K562 (cell line): ENCODE results near the gene AHNAK. TPM values are rescaled to one million over a fixed set of nuclear protein-coding genes. Genes with fewer than 3 reads are reported as not detected.
A peak's percentile ranks its signal among the peaks of the same experiment; 100 is the strongest.

ENCODE experiments used
- ATAC-seq: fragments of 200-7000 bp; cut with Tn5 transposase; 3 replicates; pipeline ENCODE4 v1.9.1; 2020; ENCODE audit warnings: moderate library complexity
- BruUV-seq: library from RNA; stranded (reverse); fragments of 400-500 nt; replicated peaks from 2 replicates; lab custom pipeline; 2021; lab: Mats Ljungman, UMichigan
- CTCF ChIA-PET: fragments of 300-600 bp; formaldehyde crosslinking; extraction: SDS; loops from one replicate; lab custom pipeline; 2021; ENCODE audit warnings: low intra/inter-chr PET ratio; lab: Yijun Ruan, JAX
- POLR2A ChIA-PET: fragments of 300-600, 350-650 bp; sonication (Branson Sonifier 250); formaldehyde crosslinking; extraction: SDS; loops from one replicate; lab custom pipeline; 2021; ENCODE audit warnings: antibody characterized with exemption, inconsistent platforms; lab: Yijun Ruan, JAX
- DNase-seq, 4 experiments: peaks; one replicate each; pipeline versions ENCODE4 v3.0.0 to v3.0.0-alpha.2; 2011 to 2018; ENCODE audit warnings: low spot score in 3 of 4, mixed read lengths in 3 of 4; ENCODE audit errors: extremely low read depth in 1 of 4
- FAIRE-seq: peaks from 2 replicates; lab custom pipeline; 2011; peaks lifted over from hg19 to GRCh38; lab: Jason Lieb, UNC
- H2AFZ ChIP-seq: 2 replicates; pipeline ENCODE4 v1.6.0; 2011; ENCODE audit warnings: low read depth, low read length, control low read depth, inconsistent platforms
- H3K27ac ChIP-seq: fragments of 200-600 bp; 3 replicates; pipeline ENCODE4 v1.8.0; 2011; ENCODE audit warnings: low read depth, mild to moderate bottlenecking, control low read depth, inconsistent platforms, low read length, moderate library complexity, mixed read lengths; ENCODE audit errors: extremely low read depth
- H3K27me3 ChIP-seq, 2 experiments: fragments of 300-600 bp in 1 of 2; 2 replicates in 1 of 2; 3 replicates in 1 of 2; pipeline versions ENCODE4 v1.6.0 to v1.8.0; 2011; ENCODE audit warnings: inconsistent platforms in 2 of 2, low read length in 2 of 2, mild to moderate bottlenecking in 1 of 2, mixed read lengths in 1 of 2, moderate library complexity in 1 of 2; ENCODE audit not compliant: control insufficient read depth in 2 of 2, insufficient read depth in 2 of 2
- H3K36me3 ChIP-seq: fragments of 300-600 bp; 3 replicates; pipeline ENCODE4 v1.8.0; 2011; ENCODE audit warnings: mild to moderate bottlenecking, low read length, inconsistent platforms; ENCODE audit not compliant: control insufficient read depth, insufficient read depth
- H3K4me1 ChIP-seq, 2 experiments: fragments of 200-600 bp in 1 of 2; replicated peaks in 1 of 2; 2 replicates in 1 of 2; 3 replicates in 1 of 2; pipeline versions ENCODE4 v1.5.1 to v1.8.0; 2011; ENCODE audit warnings: inconsistent platforms in 2 of 2, low read length in 2 of 2, mild to moderate bottlenecking in 1 of 2, mixed read lengths in 1 of 2, moderate library complexity in 1 of 2; ENCODE audit not compliant: control insufficient read depth in 2 of 2, insufficient read depth in 2 of 2
- H3K4me2 ChIP-seq: 2 replicates; pipeline ENCODE4 v1.6.1; 2011; ENCODE audit warnings: low read length, control low read depth, inconsistent platforms, mixed read lengths; ENCODE audit not compliant: insufficient read depth
- H3K4me3 ChIP-seq: fragments of 200-600 bp; sonication (generic), shearing (Covaris generic); 2 replicates; pipeline ENCODE4 v1.5.1; 2016; ENCODE audit warnings: control low read depth, inconsistent platforms
- H3K79me2 ChIP-seq: fragments of 200-600 bp; 3 replicates; pipeline ENCODE4 v1.8.0; 2011; ENCODE audit warnings: low read length, inconsistent platforms; ENCODE audit not compliant: control insufficient read depth, insufficient read depth
- H3K9ac ChIP-seq, 2 experiments: 2 replicates each; pipeline versions ENCODE4 v1.6.0 to v1.6.1; 2011; ENCODE audit warnings: low read depth in 2 of 2, low read length in 2 of 2, control low read depth in 1 of 2, inconsistent platforms in 1 of 2, mild to moderate bottlenecking in 1 of 2, mixed read lengths in 1 of 2; ENCODE audit not compliant: insufficient read depth in 1 of 2
- H3K9me1 ChIP-seq: one replicate; pipeline ENCODE4 v1.6.0; 2011; ENCODE audit warnings: inconsistent platforms, mild to moderate bottlenecking, low read length, moderate library complexity; ENCODE audit not compliant: control insufficient read depth, insufficient read depth
- H3K9me3 ChIP-seq: replicated peaks from 2 replicates; pipeline ENCODE4 v1.5.1; 2011; ENCODE audit warnings: low read depth, low read length, inconsistent platforms; ENCODE audit not compliant: control insufficient read depth, insufficient read depth
- H4K20me1 ChIP-seq: replicated peaks from 2 replicates; pipeline ENCODE4 v1.6.1; 2011; ENCODE audit warnings: low read length, inconsistent platforms, mixed read lengths; ENCODE audit not compliant: control insufficient read depth, insufficient read depth
- ARID1B ChIP-seq: fragments of 450-650 bp; IDR thresholded peaks from 2 replicates; pipeline ENCODE4 v1.6.1; 2016; ENCODE audit warnings: antibody characterized with exemption, mild to moderate bottlenecking, inconsistent platforms
- CBFA2T3 ChIP-seq: fragments of 450-650 bp; IDR thresholded peaks from 2 replicates; pipeline ENCODE4 v1.6.1; 2017
- CREB1 ChIP-seq, 2 experiments: sonication (generic) in 1 of 2; formaldehyde crosslinking in 1 of 2; IDR thresholded peaks; 2 replicates each; pipeline versions ENCODE4 v1.6.1 to v1.8.0; 2012 to 2022; ENCODE audit warnings: inconsistent platforms in 1 of 2, mild to moderate bottlenecking in 1 of 2, missing genetic modification reagents in 1 of 2, moderate library complexity in 1 of 2
- CTBP1 ChIP-seq: fragments of 450-650 bp; IDR thresholded peaks from 2 replicates; pipeline ENCODE4 v1.6.1; 2016; ENCODE audit warnings: borderline replicate concordance
- DPF2 ChIP-seq: fragments of 450-650 bp; IDR thresholded peaks from 2 replicates; pipeline ENCODE4 v1.6.1; 2016
- E2F6 ChIP-seq, 2 experiments: IDR thresholded peaks; 2 replicates each; pipeline ENCODE4 v1.6.1; 2011; ENCODE audit warnings: borderline replicate concordance in 1 of 2, control low read depth in 1 of 2, low read depth in 1 of 2, low read length in 1 of 2, mild to moderate bottlenecking in 1 of 2, mixed read lengths in 1 of 2, moderate library complexity in 1 of 2; ENCODE audit not compliant: insufficient read depth in 1 of 2, insufficient read length in 1 of 2, poor library complexity in 1 of 2, severe bottlenecking in 1 of 2; ENCODE audit errors: extremely low read depth in 1 of 2
- HEY1 ChIP-seq: fragments of 250-450 bp; sonication (Bioruptor Pico); IDR thresholded peaks from 2 replicates; pipeline ENCODE4 v1.5.0; 2020; ENCODE audit warnings: mild to moderate bottlenecking, moderate library complexity, borderline replicate concordance
- HIVEP1 ChIP-seq: fragments of 250-450 bp; sonication (Bioruptor Pico); IDR thresholded peaks from 2 replicates; pipeline ENCODE4 v1.4.0; 2020; ENCODE audit warnings: mild to moderate bottlenecking
- L3MBTL2 ChIP-seq: fragments of 450-650 bp; IDR thresholded peaks from 2 replicates; pipeline ENCODE4 v1.6.1; 2016; ENCODE audit warnings: mild to moderate bottlenecking, moderate library complexity
- LCOR ChIP-seq: sonication (generic); formaldehyde crosslinking; IDR thresholded peaks from 2 replicates; pipeline ENCODE4 v1.8.0; 2022; ENCODE audit warnings: mild to moderate bottlenecking, missing genetic modification reagents
- POU5F1 ChIP-seq: fragments of 150-350 bp; IDR thresholded peaks from 2 replicates; pipeline ENCODE4 v1.6.1; 2014; ENCODE audit warnings: borderline replicate concordance, low read length, low read depth, mild to moderate bottlenecking; ENCODE audit not compliant: partially characterized antibody
- PURB ChIP-seq: sonication (generic); formaldehyde crosslinking; IDR thresholded peaks from 2 replicates; pipeline ENCODE4 v1.9.0; 2021; ENCODE audit warnings: low read depth, mild to moderate bottlenecking, missing genetic modification reagents
- RBM25 ChIP-seq: fragments of 200-400 bp; formaldehyde crosslinking; IDR thresholded peaks from 2 replicates; pipeline ENCODE4 v1.6.1; 2018; ENCODE audit warnings: low read length, low read depth, moderate library complexity; ENCODE audit not compliant: severe bottlenecking
- RNF2 ChIP-seq: sonication (generic); IDR thresholded peaks from 2 replicates; pipeline ENCODE4 v1.6.1; 2016
- SMARCE1 ChIP-seq: fragments of 450-650 bp; IDR thresholded peaks from 2 replicates; pipeline ENCODE4 v1.7.1; 2016; ENCODE audit warnings: mild to moderate bottlenecking
- SUPT5H ChIP-seq: fragments of 450-650 bp; IDR thresholded peaks from 2 replicates; pipeline ENCODE4 v1.6.1; 2016
- TCF7L2 ChIP-seq: fragments of 150-350 bp; IDR thresholded peaks from 2 replicates; pipeline ENCODE4 v1.6.1; 2016; ENCODE audit warnings: low read depth, mild to moderate bottlenecking, low read length, moderate library complexity
- ZEB2 ChIP-seq: fragments of 450-650 bp; IDR thresholded peaks from 2 replicates; pipeline ENCODE4 v1.6.1; 2016
- ZNF717 ChIP-seq: fragments of 250-450 bp; sonication (Bioruptor Pico); IDR thresholded peaks from 2 replicates; pipeline ENCODE4 v1.5.0; 2021
- ZNF76 ChIP-seq: fragments of 250-450 bp; sonication (Bioruptor Pico); IDR thresholded peaks from 2 replicates; pipeline ENCODE4 v1.4.0; 2020; ENCODE audit warnings: mild to moderate bottlenecking, moderate library complexity, borderline replicate concordance
- WGBS: fragments of 100-300 bp; shearing (Covaris generic); methylation state at CpG from one replicate; pipeline ENCODE4 v1.1.6; 2016; ENCODE audit warnings: low coverage, mixed read lengths; ENCODE audit not compliant: insufficient coverage; ENCODE audit errors: missing lambda C conversion rate; 5-methylcytosine and 5-hydroxymethylcytosine counted together
- in situ Hi-C: fragments of 300-500 bp; cut with MboI; formaldehyde crosslinking; loops from 4 replicates; pipeline ENCODE4 v1.15.0; 2018; ENCODE audit warnings: inconsistent platforms, mixed read lengths
- intact Hi-C: fragments of 100-400 bp; cut with micrococcal nuclease; formaldehyde crosslinking; loops from 2 replicates; pipeline ENCODE4 v1.14.2; 2022
- polyA plus RNA-seq, 8 experiments: library from polyadenylated mRNA; depleted of rRNA in 4 of 8; stranded (reverse) in 5 of 8; unstranded in 3 of 8; fragments of >200 nt; fragmentation: Nextera tagmentation in 2 of 8; fragmentation: Illumina TruSeq in 1 of 8; extraction: Ambion mirVana in 2 of 8; extraction: Trizol in 1 of 8; gene quantifications; 2 replicates each; pipeline versions ENCODE4 v1.2.1 to v1.2.3, GENCODE V29; 2011 to 2014; ENCODE audit warnings: inconsistent platforms in 1 of 8, missing spikeins in 1 of 8
- total RNA-seq, 7 experiments: library from RNA; depleted of rRNA in 6 of 7; stranded (reverse); fragments of >200 nt in 6 of 7; fragmentation: Illumina TruSeq in 2 of 7; extraction: Trizol in 2 of 7; gene quantifications; 2 replicates each; pipeline versions ENCODE4 v1.2.1 to v1.2.3, GENCODE V29; 2011 to 2021; ENCODE audit warnings: low replicate concordance in 1 of 7

Gene AHNAK
- total and polyA plus RNA-seq, 9 of the 15 experiments (the other 6 are each of a cell fraction or from before 2014, with no cell fraction given) = 1.5 to 89.7 (median 45.0) TPM

GRCh38 chr11:62418136-62418535 lies 128.5 kb downstream of the AHNAK start:
- POLR2A ChIA-PET = interaction anchor here (0.6 kb wide), 2 partner anchors 130 to 144 kb away, joined by 3 to 4 read pairs; no protein-coding TSS in a partner anchor
- H4K20me1 ChIP-seq = no peaks in the 10 kb centered on the region
- no peaks in the 10 kb centered on the region for H3K27me3 ChIP-seq
- H3K9me3 ChIP-seq = no peaks in the 10 kb centered on the region
- ATAC-seq = peak; percentile 54
- 29% methylated on average over 5 of the region's 5 CpGs for WGBS
- H2AFZ ChIP-seq = peak overlapping the region; percentile 82
- no TSS peak for BruUV-seq
- H3K79me2 ChIP-seq = no peaks in the 10 kb centered on the region
- no peaks in the 10 kb centered on the region for H3K36me3 ChIP-seq
- in situ Hi-C loops (no loop called here), intact Hi-C loops (no loop called here)
- FAIRE-seq = peak; percentile 87
- H3K4me3 ChIP-seq = no peak overlapping the region
- H3K9ac ChIP-seq = peak overlapping the region in 1 of 2 experiments; percentile 7; a peak in 2 of 4 replicates
- CTCF ChIA-PET = no interaction called here
- H3K27ac ChIP-seq = peak overlapping the region; percentile 12; the same call in 1 of the 3 replicates
- peak; percentile 39 to 59 (median 48) for DNase-seq
- no peaks in the 10 kb centered on the region for H3K9me1 ChIP-seq
- peak overlapping the region; percentile 28; the same call in 1 of the 2 replicates for H3K4me2 ChIP-seq
- peaks cover 25 to 30% of the 10 kb centered on the region in 2 experiments for H3K4me1 ChIP-seq
- peak in 1 of 2 experiments; percentile 30 for TF ChIP-seq E2F6 (IDR thresholded peaks at IDR 0.05; ENCODE audit: borderline replicate concordance in 1 of 2, extremely low read depth in 1 of 2, insufficient read depth in 1 of 2, insufficient read length in 1 of 2, low read depth in 1 of 2, low read length in 1 of 2, poor library complexity in 1 of 2, severe bottlenecking in 1 of 2)
- peak; percentile 57; the same call in 1 of the 2 replicates for TF ChIP-seq DPF2
- TF ChIP-seq CBFA2T3 = peak; percentile 31; the same call in 1 of the 2 replicates
- 0 out of 2 replicates have a peak, but pooled peaks have one; percentile 33 for TF ChIP-seq ZNF76 (CRISPR knock-in tag)
- no peak for TF ChIP-seq CREB1 (IDR thresholded peaks at IDR 0.05)
- TF ChIP-seq CREB1 (CRISPR knock-in tag; IDR thresholded peaks at IDR 0.05) = no peak
- TF ChIP-seq PURB (CRISPR knock-in tag) = no peak
- TF ChIP-seq CTBP1 = peak; percentile 71
- TF ChIP-seq ZEB2 = peak; percentile 49; the same call in 1 of the 2 replicates
- peak; percentile 34; the same call in 1 of the 2 replicates for TF ChIP-seq ARID1B
- TF ChIP-seq LCOR (CRISPR knock-in tag) = no peak
- no peak for TF ChIP-seq RNF2
- no peak for TF ChIP-seq SUPT5H
- no peak for TF ChIP-seq TCF7L2
- peak; percentile 67 for TF ChIP-seq L3MBTL2
- TF ChIP-seq RBM25 = no peak
- no peak for TF ChIP-seq HEY1 (CRISPR knock-in tag)
- TF ChIP-seq POU5F1 = no peak
- 0 out of 2 replicates have a peak, but pooled peaks have one; percentile 18 for TF ChIP-seq HIVEP1
- TF ChIP-seq ZNF717 (CRISPR knock-in tag) = no peak
- TF ChIP-seq SMARCE1 = 0 out of 2 replicates have a peak, but pooled peaks have one; percentile 18
